IPS-NIHi11 (cell line): Measurements from ENCODE around the gene ACER3.

Source experiments
- DNase-seq: peaks from one replicate; pipeline ENCODE4 v3.0.0; 2012; ENCODE audit warnings: mixed read lengths, low spot score

The ACER3 gene

DNA sequence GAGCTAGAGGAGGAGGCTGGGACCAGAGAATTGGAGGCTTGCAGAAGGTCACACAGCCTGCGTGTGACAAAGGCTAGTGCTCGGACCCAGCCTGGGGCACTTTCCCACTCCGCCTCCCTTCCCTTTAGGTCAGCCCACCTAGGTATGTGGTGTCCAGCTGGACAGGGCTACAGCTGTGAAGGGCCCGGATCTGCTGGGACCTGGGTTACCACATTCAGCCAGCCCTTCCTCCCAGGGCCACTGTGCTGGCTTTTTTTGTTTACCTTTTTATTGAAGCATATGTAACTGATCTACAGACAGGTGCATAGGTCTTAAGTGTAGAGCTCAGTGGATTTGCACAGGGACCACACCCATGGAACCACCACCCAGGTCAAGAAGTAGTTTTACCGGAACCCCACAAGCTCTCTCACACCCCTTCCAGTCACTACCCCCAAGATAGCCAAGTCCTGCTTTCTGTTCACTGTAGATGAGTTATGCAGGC lies 214.7 kb downstream of the ACER3 start:
- no peak for DNase-seq
